Measurements from ENCODE around the gene DAPK1.
A peak's percentile ranks its signal among the peaks of the same experiment; 100 is the strongest.
"Not testable (repeated sequence)": the region's sequence is repeated elsewhere in the genome, so short reads cannot be mapped to it uniquely, and the experiment has no call there.

DAPK1 gene

GRCh38 chr9:87534036-87534435 is 36.4 kb downstream of the DAPK1 start:
- DNase-seq, result no peak
- TF ChIP-seq GATA1 (IDR thresholded peaks at IDR 0.05; ENCODE audit: low read depth, low read length) (no peak), POLR2A (IDR thresholded peaks at IDR 0.05; ENCODE audit: low read length) (no peak)

DNA sequence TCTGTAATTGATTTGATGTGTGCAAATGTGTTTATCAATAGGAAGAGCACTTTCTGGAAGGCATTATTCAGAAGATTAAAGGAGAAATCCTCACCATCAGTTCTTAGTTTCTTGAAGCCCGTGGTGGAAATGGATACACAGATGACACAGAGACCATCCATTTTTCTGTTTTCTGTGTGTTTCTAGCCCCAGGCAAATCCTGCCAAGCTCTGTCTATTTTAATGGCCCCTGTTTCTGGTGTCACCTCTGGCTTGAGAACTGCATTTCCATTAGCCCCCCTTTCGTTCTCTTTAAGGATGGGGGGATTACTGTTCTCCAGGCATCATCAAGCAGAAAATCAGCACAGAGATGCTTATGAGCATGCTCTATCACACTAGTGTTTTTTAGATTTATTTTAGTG is 37.3 kb downstream of the DAPK1 start:
- DNase-seq, result no peak
- TF ChIP-seq POLR2A (IDR thresholded peaks at IDR 0.05; ENCODE audit: low read length), result no peak
- TF ChIP-seq GATA1 (IDR thresholded peaks at IDR 0.05; ENCODE audit: low read depth, low read length), result no peak

DNA sequence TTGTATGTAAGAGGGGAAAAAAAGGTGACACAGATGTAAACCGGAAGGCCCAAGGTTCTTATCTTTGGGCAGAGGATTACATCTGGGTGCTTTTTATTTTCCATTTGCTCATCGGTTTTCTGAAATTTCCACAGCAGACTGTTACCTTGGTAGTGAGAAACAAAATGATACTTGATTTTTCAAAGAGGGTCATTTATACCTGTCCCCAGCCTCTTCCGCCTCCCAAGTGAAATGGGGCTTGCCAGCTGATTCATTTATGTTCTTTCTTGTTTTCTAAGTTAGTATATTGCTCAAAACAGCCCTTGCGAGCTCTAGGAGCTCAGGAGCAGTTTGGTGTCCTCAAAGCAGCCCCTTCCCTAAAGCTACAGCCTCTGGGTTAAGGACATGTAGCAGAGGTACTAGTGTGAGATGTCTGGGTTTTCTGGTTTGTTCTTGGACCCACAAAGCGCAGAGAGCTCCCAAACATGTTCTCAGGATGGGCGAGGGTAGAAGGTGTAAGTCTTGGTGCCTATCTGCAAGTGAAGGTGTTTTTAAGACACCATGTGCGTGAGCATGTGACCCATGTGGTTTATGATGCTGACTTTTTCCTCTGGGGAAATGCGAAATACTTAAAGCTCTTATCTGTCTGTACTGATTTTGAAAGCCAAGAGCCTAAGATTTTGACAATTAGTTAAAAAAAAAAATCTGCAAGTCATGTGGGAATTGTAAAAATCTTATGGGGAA is 38.3 kb downstream of the DAPK1 start:
- TF ChIP-seq POLR2A (IDR thresholded peaks at IDR 0.05; ENCODE audit: low read length) (no peak), GATA1 (IDR thresholded peaks at IDR 0.05; ENCODE audit: low read depth, low read length) (no peak)

DNA sequence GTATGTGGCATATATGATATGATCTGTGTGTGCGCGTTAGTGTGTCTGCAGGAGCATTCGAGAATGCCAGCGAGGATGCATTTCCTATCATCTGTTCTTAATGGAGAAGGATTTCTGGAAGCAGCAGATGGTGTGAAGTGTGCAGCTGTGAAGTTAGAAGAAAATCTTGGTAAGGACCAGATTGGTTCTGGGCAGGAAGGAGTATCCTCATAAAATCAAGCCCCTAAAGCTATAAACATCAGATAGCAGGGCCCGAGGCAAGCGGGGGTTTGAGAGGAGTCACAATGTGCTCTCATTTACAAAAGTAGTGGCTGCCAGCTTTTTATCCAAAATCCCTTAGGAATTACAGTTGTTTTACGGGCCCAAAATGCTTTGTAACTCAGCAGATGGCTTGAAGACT is 40.0 kb downstream of the DAPK1 start:
- no peak for TF ChIP-seq POLR2A (IDR thresholded peaks at IDR 0.05; ENCODE audit: low read length)
- TF ChIP-seq GATA1 (IDR thresholded peaks at IDR 0.05; ENCODE audit: low read depth, low read length), result no peak
- DNase-seq, result no peak

More for the DNA sequence above, 38.3 kb downstream of the DAPK1 start:
- peak; percentile 32 to 62 for DNase-seq

- no peak for DNase-seq
- no peak for TF ChIP-seq GATA1 (IDR thresholded peaks at IDR 0.05; ENCODE audit: low read depth, low read length)
- no peak for TF ChIP-seq POLR2A (IDR thresholded peaks at IDR 0.05; ENCODE audit: low read length)
Observed at GRCh38 chr9:87540444-87541105, 42.9 kb downstream of the DAPK1 start.

GRCh38 chr9:87541663-87542062 is 44.0 kb downstream of the DAPK1 start:
- TF ChIP-seq POLR2A (IDR thresholded peaks at IDR 0.05; ENCODE audit: low read length) (no peak), GATA1 (IDR thresholded peaks at IDR 0.05; ENCODE audit: low read depth, low read length) (no peak)
- DNase-seq, result no peak

DNA sequence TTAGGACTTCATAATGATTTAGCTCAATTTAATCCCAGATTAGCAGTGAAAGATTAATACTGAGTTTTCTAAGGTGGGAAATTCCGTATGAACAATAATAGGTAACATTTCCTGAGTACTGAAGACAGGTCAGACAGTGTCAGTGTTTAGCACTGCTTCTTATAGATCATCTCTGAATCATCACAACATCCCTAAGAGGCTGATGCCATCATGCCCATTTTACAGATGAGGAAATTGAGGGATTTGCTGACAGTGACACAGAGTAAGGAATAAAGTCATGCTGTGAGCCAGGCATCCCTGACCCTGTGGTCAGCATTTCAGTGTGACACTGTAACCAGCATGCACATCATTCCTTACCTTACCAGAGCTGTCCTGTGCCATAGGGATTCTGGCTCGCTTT is 44.5 kb downstream of the DAPK1 start:
- no peak for TF ChIP-seq POLR2A (IDR thresholded peaks at IDR 0.05; ENCODE audit: low read length)
- TF ChIP-seq GATA1 (IDR thresholded peaks at IDR 0.05; ENCODE audit: low read depth, low read length), result no peak
- no peak for DNase-seq

DNA sequence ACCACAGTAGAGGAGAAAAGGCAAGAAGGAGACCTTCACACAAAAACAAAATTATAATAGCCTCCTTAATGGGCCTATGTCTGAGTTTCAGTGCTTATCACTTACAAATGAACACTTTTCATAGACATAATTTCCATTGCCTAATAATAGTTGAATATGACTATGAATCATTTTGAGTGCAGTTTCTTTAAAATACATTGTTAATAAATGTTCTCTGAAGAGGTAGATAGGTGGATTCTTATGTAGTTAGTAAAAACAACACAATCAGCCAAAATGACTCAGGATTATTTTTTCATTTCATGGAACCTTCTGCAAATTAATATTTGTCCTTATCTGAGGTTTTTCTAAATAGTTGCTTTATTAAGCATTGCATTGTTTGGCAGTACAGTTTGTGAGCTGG is 45.6 kb downstream of the DAPK1 start:
- TF ChIP-seq POLR2A (IDR thresholded peaks at IDR 0.05; ENCODE audit: low read length), result no peak
- TF ChIP-seq GATA1 (IDR thresholded peaks at IDR 0.05; ENCODE audit: low read depth, low read length), result no peak
- DNase-seq, result no peak

GRCh38 chr9:87545858-87546257 is 48.2 kb downstream of the DAPK1 start:
- no peak for DNase-seq
- TF ChIP-seq GATA1 (IDR thresholded peaks at IDR 0.05; ENCODE audit: low read depth, low read length), result no peak
- TF ChIP-seq POLR2A (IDR thresholded peaks at IDR 0.05; ENCODE audit: low read length), result no peak

DNA sequence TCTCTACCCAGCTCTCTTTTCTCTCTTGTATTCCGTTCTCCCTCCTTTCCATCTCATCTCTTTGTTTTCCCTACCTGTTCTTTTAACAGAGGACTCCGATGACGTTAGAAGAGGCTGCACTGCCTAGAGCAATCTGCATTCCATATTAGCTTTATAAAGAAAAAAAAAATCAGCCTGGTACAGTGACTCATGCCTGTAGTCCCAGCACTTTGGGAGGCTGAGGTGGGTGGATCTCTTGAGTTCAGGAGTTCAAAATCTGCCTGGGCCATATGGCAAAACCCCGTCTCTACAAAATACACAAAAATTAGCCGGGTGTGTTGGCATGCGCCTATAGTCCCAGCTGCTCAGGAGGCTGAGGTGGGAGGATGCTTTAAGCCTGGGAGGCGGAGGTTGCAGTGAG is 49.0 kb downstream of the DAPK1 start:
- TF ChIP-seq GATA1 (IDR thresholded peaks at IDR 0.05; ENCODE audit: low read depth, low read length) (no peak), POLR2A (IDR thresholded peaks at IDR 0.05; ENCODE audit: low read length) (no peak)

DNA sequence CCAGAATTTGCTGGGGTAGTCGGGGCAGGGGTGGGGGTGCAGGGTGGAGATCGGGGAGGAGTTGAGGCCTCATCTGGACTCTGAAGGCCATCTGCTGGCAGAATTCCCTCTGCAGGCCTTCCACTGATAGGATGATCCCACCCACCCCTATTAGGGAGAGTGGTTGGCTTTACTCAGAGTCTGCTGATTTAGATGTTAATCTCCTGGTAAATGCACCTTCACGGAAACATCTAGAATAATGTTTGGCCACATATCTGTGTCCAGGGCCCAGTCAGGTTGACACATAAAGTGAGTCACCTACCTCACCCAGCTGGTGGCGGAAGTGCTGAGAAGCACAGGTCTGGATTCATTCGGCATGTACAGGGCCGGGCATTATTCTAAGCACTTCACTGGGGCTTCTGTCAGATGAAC is 50.0 kb downstream of the DAPK1 start:
- no peak for TF ChIP-seq GATA1 (IDR thresholded peaks at IDR 0.05; ENCODE audit: low read depth, low read length)
- DNase-seq, result no peak

More for the DNA sequence above, 49.0 kb downstream of the DAPK1 start:
- DNase-seq, result no peak

- DNase-seq, result no peak
- TF ChIP-seq POLR2A (IDR thresholded peaks at IDR 0.05; ENCODE audit: low read length), result no peak
- no peak for TF ChIP-seq GATA1 (IDR thresholded peaks at IDR 0.05; ENCODE audit: low read depth, low read length)
Observed at GRCh38 chr9:87548159-87548558, 50.5 kb downstream of the DAPK1 start.

DNA sequence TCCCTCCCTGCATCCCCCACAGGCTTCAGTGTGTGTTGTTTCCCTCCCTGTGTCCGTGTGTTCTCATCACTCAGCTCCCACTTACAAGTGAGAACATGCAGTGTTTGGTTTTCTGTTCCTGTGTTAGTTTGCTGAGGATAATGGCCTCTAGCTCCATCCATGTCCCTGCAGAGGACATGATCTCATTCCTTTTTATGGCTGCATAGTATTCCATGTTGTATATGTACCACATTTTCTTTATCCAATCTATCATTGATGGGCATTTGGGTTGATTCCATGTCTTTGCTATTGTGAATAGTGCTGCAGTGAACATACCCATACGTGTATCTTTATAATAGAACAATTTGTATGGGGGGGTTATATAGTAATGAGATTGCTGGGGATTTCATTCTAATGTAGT is 51.4 kb downstream of the DAPK1 start:
- not testable (repeated sequence) for DNase-seq

DNA sequence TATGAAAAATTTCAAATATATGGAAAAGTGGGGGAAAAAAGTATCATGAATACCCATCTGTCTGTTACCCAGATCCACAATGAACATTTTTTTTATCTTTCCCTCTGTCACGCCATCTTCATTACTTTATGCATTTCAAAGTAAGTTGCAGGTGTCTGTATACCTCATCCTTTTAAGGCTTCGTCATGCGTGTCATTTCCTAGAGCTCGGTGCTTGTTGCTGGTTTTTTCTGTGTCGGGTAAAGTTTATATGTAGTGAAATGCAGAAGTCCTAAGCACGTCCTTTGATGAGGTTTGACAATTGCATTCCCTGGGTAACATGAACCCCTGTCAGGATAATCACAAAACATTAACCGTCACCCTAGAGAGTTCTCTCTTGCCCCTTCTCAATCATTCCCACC is 52.1 kb downstream of the DAPK1 start:
- no peak for DNase-seq
- TF ChIP-seq POLR2A (IDR thresholded peaks at IDR 0.05; ENCODE audit: low read length) (no peak), GATA1 (IDR thresholded peaks at IDR 0.05; ENCODE audit: low read depth, low read length) (no peak)

GRCh38 chr9:87550253-87550954 is 52.7 kb downstream of the DAPK1 start:
- no peak for DNase-seq
- TF ChIP-seq GATA1 (IDR thresholded peaks at IDR 0.05; ENCODE audit: low read depth, low read length) (no peak), POLR2A (IDR thresholded peaks at IDR 0.05; ENCODE audit: low read length) (no peak)

All from erythroblast (primary cell).